Activated naive CD4-positive, alpha-beta T cell treated with anti-CD3 and anti-CD28 coated beads, Interleukin-2, amount 50 U/mL, for 16 hours (primary cell): ENCODE results near the gene TMED8.
"Not testable (repeated sequence)": the region's sequence is repeated elsewhere in the genome, so short reads cannot be mapped to it uniquely, and the experiment has no call there.

Experiments
- DNase-seq: peaks from one replicate; pipeline ENCODE4 v3.0.0-alpha.2; 2020

The TMED8 gene

GRCh38 chr14:77376771-77377501, at the start of gene TMED8, which contains the start of gene SAMD15:
Gene TMED8, minus strand, starts transcription at chr14:77377094. Its CDS starts 41 bp downstream, at chr14:77377053.
Gene SAMD15, plus strand, starts transcription at chr14:77377379. Its CDS starts 40 bp downstream, at chr14:77377419.
- DNase-seq = peak; percentile 87

- DNase-seq = no peak
Measured at GRCh38 chr14:77426396-77426795, 49.5 kb upstream of the TMED8 start.

- DNase-seq = no peak
Measured at GRCh38 chr14:77424862-77425261, 48.0 kb upstream of the TMED8 start.

- DNase-seq = no peak
Measured at GRCh38 chr14:77423423-77423822, 46.5 kb upstream of the TMED8 start, which contains the start of gene NOXRED1. Gene NOXRED1, minus strand, starts transcription at chr14:77423523. Its CDS starts 634 bp downstream, at chr14:77422889.

- DNase-seq = no peak
Measured at GRCh38 chr14:77421201-77421600, 44.3 kb upstream of the TMED8 start.

GRCh38 chr14:77416836-77417235, 39.9 kb upstream of the TMED8 start:
- DNase-seq = no peak

- DNase-seq = not testable (repeated sequence)
Measured at GRCh38 chr14:77416098-77416497, 39.2 kb upstream of the TMED8 start.

- not testable (repeated sequence) for DNase-seq
Measured at GRCh38 chr14:77415403-77416030, 38.6 kb upstream of the TMED8 start.

GRCh38 chr14:77409131-77409533, 32.2 kb upstream of the TMED8 start:
- no peak for DNase-seq

- no peak for DNase-seq
Measured at GRCh38 chr14:77407158-77407557, 30.3 kb upstream of the TMED8 start.

GRCh38 chr14:77406718-77407117, 29.8 kb upstream of the TMED8 start:
- DNase-seq = no peak

GRCh38 chr14:77406086-77406485, 29.2 kb upstream of the TMED8 start:
- no peak for DNase-seq

GRCh38 chr14:77403768-77404167, 26.9 kb upstream of the TMED8 start:
- no peak for DNase-seq

- no peak for DNase-seq
Measured at GRCh38 chr14:77400216-77400615, 23.3 kb upstream of the TMED8 start.

GRCh38 chr14:77390188-77390587, 13.3 kb upstream of the TMED8 start:
- no peak for DNase-seq

- no peak for DNase-seq
Measured at GRCh38 chr14:77378701-77379100, 1.8 kb upstream of the TMED8 start.

GRCh38 chr14:77377502-77377844, 579 bp upstream of the TMED8 start:
- DNase-seq = peak; percentile 10

GRCh38 chr14:77375973-77376770, 722 bp downstream of the TMED8 start:
- peak; percentile 45 for DNase-seq

GRCh38 chr14:77375164-77375950, 1.5 kb downstream of the TMED8 start:
- no peak for DNase-seq

GRCh38 chr14:77372304-77372841, 4.5 kb downstream of the TMED8 start:
- no peak for DNase-seq

- no peak for DNase-seq
Measured at GRCh38 chr14:77369285-77369684, 7.6 kb downstream of the TMED8 start.

- no peak for DNase-seq
Measured at GRCh38 chr14:77364146-77364545, 12.7 kb downstream of the TMED8 start.
